ENCODE data around the gene CHCHD5. TPM values are rescaled to one million over a fixed set of nuclear protein-coding genes. Genes with fewer than 3 reads are reported as not detected.
"Not testable (repeated sequence)": the region's sequence is repeated elsewhere in the genome, so short reads cannot be mapped to it uniquely, and the experiment has no call there.

CHCHD5 gene
- total RNA-seq, 1 experiment from 2014 or later, result 46.7 TPM

DNA sequence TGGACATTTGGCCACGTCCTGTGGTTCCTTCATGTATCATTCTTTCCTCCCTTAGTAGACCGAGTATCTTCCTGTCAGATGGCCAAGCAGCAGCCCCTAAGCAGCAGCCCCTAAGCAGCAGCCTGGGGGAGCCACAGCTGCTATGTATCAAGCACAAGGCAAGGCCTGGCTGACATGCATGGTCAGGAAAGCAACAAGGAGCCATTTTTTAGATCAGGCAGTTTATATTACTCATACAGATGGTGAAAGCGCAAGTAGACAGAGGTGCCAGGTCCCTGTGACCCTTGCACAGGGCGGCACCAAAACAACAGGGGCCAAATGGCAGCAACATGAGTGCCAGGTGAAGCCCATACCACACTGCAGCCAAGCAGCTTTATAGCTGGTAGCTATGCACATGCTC lies 22.1 kb downstream of the CHCHD5 start:
- Histone ChIP-seq H3K36me3 (ENCODE audit: control insufficient read depth, insufficient read depth, low read length) (no peaks in the 10 kb centered on the region), H3K27ac (ENCODE audit: low read length) (no peak overlapping the region), H3K9me3 (ENCODE audit: control insufficient read depth, insufficient read depth, low read depth, low read length) (no peaks in the 10 kb centered on the region), H3K4me1 (ENCODE audit: control insufficient read depth, insufficient read depth, low read length) (no peaks in the 10 kb centered on the region), H3K27me3 (ENCODE audit: control insufficient read depth, insufficient read depth, low read length) (no peaks in the 10 kb centered on the region), H3K4me3 (ENCODE audit: low read depth in 2 of 2, low read length in 2 of 2) (no peak overlapping the region)
- in situ Hi-C loops (cut with HindIII; ENCODE audit: low pct_unique_long_range_greater_than_20kb, low sequenced_read_pairs), result no loop called here
- ChIA-PET CTCF (no interaction called here), POLR2A (no interaction called here)
- DNase-seq (ENCODE audit: low read depth, low spot score) (no peak), ATAC-seq (no peak; the same call in 1 of the 2 replicates)
- no peak for TF ChIP-seq POLR2AphosphoS5 (IDR thresholded peaks at IDR 0.05; ENCODE audit: low read depth, low read length)
- TF ChIP-seq REST (IDR thresholded peaks at IDR 0.05; ENCODE audit: insufficient read depth in 1 of 2, low read depth in 2 of 2, low read length in 1 of 2), result no peak
- no peak for TF ChIP-seq CTCF (IDR thresholded peaks at IDR 0.05)
- no peak for TF ChIP-seq TCF7L2 (IDR thresholded peaks at IDR 0.05; ENCODE audit: low read depth, low read length)
- no peak for TF ChIP-seq SIN3A (IDR thresholded peaks at IDR 0.05; ENCODE audit: borderline replicate concordance, insufficient read depth, low read depth, low read length)
- intact Hi-C loops (cut with micrococcal nuclease; ENCODE audit: unreplicated experiment), result no loop called here
- BruUV-seq (replicated peaks), result no TSS peak

DNA sequence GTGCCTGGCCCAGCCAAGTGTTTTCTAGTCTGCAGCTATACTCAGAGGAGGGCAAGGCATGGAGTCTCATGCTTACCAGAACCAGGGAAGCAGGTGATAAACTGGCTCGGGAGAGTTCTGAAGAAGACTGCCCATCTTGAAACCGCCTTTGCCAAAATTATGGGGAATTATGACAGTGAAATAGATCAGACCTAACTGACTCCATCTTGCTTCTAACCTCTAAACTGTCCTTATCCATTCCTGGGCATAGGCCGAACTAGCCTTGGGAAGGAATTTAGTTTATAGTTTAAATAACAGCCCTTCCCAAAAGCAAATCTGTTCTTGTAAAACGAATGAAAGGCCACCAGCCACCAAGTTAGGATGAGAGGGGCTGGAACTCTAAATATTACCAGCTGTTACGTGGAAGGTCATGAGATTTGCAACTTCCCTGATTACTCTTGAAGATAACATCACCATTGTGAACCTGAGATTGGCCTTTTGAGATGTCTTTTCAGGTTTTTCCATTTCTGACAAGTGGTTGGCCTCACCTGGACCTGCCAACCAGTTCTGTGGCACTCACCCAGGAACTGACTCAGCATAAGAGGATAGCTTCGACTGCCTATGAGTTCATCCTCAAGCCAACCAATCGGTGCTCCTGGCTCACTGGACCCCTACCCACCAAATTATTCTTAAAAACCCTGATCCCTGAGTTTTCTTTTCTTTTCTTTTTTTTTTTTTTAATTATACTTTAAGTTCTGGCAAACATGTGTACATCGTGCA lies 23.4 kb downstream of the CHCHD5 start:
- Histone ChIP-seq H3K27ac (ENCODE audit: low read length) (no peak overlapping the region), H3K36me3 (ENCODE audit: control insufficient read depth, insufficient read depth, low read length) (no peaks in the 10 kb centered on the region), H3K27me3 (ENCODE audit: control insufficient read depth, insufficient read depth, low read length) (no peaks in the 10 kb centered on the region), H3K9me3 (ENCODE audit: control insufficient read depth, insufficient read depth, low read depth, low read length) (no peaks in the 10 kb centered on the region), H3K4me1 (ENCODE audit: control insufficient read depth, insufficient read depth, low read length) (no peaks in the 10 kb centered on the region), H3K4me3 (ENCODE audit: low read depth in 2 of 2, low read length in 2 of 2) (no peak overlapping the region)
- BruUV-seq (replicated peaks), result no TSS peak
- TF ChIP-seq SIN3A (IDR thresholded peaks at IDR 0.05; ENCODE audit: borderline replicate concordance, insufficient read depth, low read depth, low read length) (no peak), POLR2AphosphoS5 (IDR thresholded peaks at IDR 0.05; ENCODE audit: low read depth, low read length) (no peak), REST (IDR thresholded peaks at IDR 0.05; ENCODE audit: insufficient read depth in 1 of 2, low read depth in 2 of 2, low read length in 1 of 2) (no peak), CTCF (IDR thresholded peaks at IDR 0.05) (no peak), TCF7L2 (IDR thresholded peaks at IDR 0.05; ENCODE audit: low read depth, low read length) (no peak)
- in situ Hi-C loops (cut with HindIII; ENCODE audit: low pct_unique_long_range_greater_than_20kb, low sequenced_read_pairs), result no loop called here
- intact Hi-C loops (cut with micrococcal nuclease; ENCODE audit: unreplicated experiment), result no loop called here
- POLR2A ChIA-PET, result no interaction called here
- no peak for DNase-seq (ENCODE audit: low read depth, low spot score)
- ATAC-seq, result no peak
- CTCF ChIA-PET, result interaction anchor here (0.6 to 1.0 kb wide), 2 partner anchors 117 to 127 kb away, joined by 4 to 10 read pairs; no protein-coding TSS in a partner anchor

- ATAC-seq; H3K27ac ChIP-seq (ENCODE audit: low read length); DNase-seq (ENCODE audit: low read depth, low spot score); CTCF ChIA-PET; BruUV-seq (replicated peaks); H3K36me3 ChIP-seq (ENCODE audit: control insufficient read depth, insufficient read depth, low read length); H3K27me3 ChIP-seq (ENCODE audit: control insufficient read depth, insufficient read depth, low read length); POLR2A ChIA-PET; intact Hi-C loops (cut with micrococcal nuclease; ENCODE audit: unreplicated experiment); H3K4me1 ChIP-seq (ENCODE audit: control insufficient read depth, insufficient read depth, low read length); H3K9me3 ChIP-seq (ENCODE audit: control insufficient read depth, insufficient read depth, low read depth, low read length); in situ Hi-C loops (cut with HindIII; ENCODE audit: low pct_unique_long_range_greater_than_20kb, low sequenced_read_pairs); H3K4me3 ChIP-seq (ENCODE audit: low read depth in 2 of 2, low read length in 2 of 2): not testable (repeated sequence)
Observed at GRCh38 chr2:112609320-112609719, 24.9 kb downstream of the CHCHD5 start.
